ENCODE data around the gene NDUFA11.

- TF ChIP-seq CTCF (conservative IDR thresholded peaks at IDR 0.05; ENCODE audit: low read length) = no peak
- TF ChIP-seq EZH2phosphoT487 (IDR thresholded peaks at IDR 0.05; ENCODE audit: borderline replicate concordance) = no peak
These were observed 32.1 kb upstream of the NDUFA11 start for GRCh38 chr19:5935473-5936291.

Measured in Loucy (cell line).